HCT116 (cell line): ENCODE results near the gene TFG. TPM values are rescaled to one million over a fixed set of nuclear protein-coding genes. Genes with fewer than 3 reads are reported as not detected.

Source experiments
- ATAC-seq: fragments of 200-7000 bp; cut with Tn5 transposase; 2 replicates; pipeline ENCODE4 v1.9.1; 2020; ENCODE audit warnings: mild to moderate bottlenecking, moderate library complexity
- BruUV-seq: library from RNA; stranded (reverse); fragments of 400-500 nt; replicated peaks from 2 replicates; lab custom pipeline; 2021; lab: Mats Ljungman, UMichigan
- CTCF ChIA-PET: fragments of 300-600 bp; sonication (Branson Sonifier 250); formaldehyde crosslinking; loops from one replicate; lab custom pipeline; 2021; ENCODE audit warnings: antibody characterized with exemption; lab: Charles Lee
- POLR2A ChIA-PET: fragments of 300-600, 350-600 bp; sonication (Branson Sonifier 250); formaldehyde crosslinking; loops from one replicate; lab custom pipeline; 2021; ENCODE audit warnings: antibody characterized with exemption; lab: Charles Lee
- RAD21 ChIA-PET, 2 experiments: fragments of 300-600 bp; sonication (Branson Sonifier 250); formaldehyde crosslinking; loops; one replicate each; lab custom pipeline; 2023; ENCODE audit warnings: low total read pairs in 2 of 2; ENCODE audit not compliant: uncharacterized antibody in 2 of 2, unreplicated experiment in 2 of 2, low non-redundant PET in 1 of 2; lab: Charles Lee
- DNase-seq: peaks from one replicate; pipeline ENCODE4 v3.0.0-alpha.2; 2010; ENCODE audit warnings: low read depth, low spot score
- H2AFZ ChIP-seq: fragments of 200-600 bp; shearing (Covaris generic), sonication (generic); 2 replicates; pipeline ENCODE4 v1.6.1; 2017; ENCODE audit warnings: low read depth, mixed run types, mixed read lengths, antibody characterized with exemption, low read length; ENCODE audit not compliant: poor library complexity, severe bottlenecking
- H3K27ac ChIP-seq: 2 replicates; pipeline ENCODE4 v1.5.1; 2012; ENCODE audit warnings: low read depth, low read length
- H3K27me3 ChIP-seq: fragments of 200-600 bp; sonication (generic); 2 replicates; pipeline ENCODE4 v1.6.1; 2016; ENCODE audit warnings: mixed run types, low read length, mixed read lengths; ENCODE audit not compliant: insufficient read depth
- H3K36me3 ChIP-seq, 2 experiments: fragments of 200-500 bp in 1 of 2; fragments of 200-600 bp in 1 of 2; sonication (Bioruptor generic) in 1 of 2; sonication (generic) in 1 of 2; 2 replicates each; pipeline versions ENCODE4 v1.5.1 to v1.6.1; 2014 to 2016; ENCODE audit warnings: low read length in 2 of 2, inconsistent platforms in 1 of 2, mixed read lengths in 1 of 2, mixed run types in 1 of 2; ENCODE audit not compliant: insufficient read depth in 2 of 2, control insufficient read depth in 1 of 2
- H3K4me1 ChIP-seq, 2 experiments: fragments of 200-600 bp in 1 of 2; sonication (generic) in 1 of 2; 2 replicates each; pipeline versions ENCODE4 v1.5.1 to v1.6.1; 2012 to 2017; ENCODE audit warnings: low read length in 2 of 2, inconsistent platforms in 1 of 2, mild to moderate bottlenecking in 1 of 2, mixed read lengths in 1 of 2, mixed run types in 1 of 2, moderate library complexity in 1 of 2; ENCODE audit not compliant: insufficient read depth in 2 of 2, control insufficient read depth in 1 of 2
- H3K4me2 ChIP-seq: fragments of 200-600 bp; sonication (generic); 2 replicates; pipeline ENCODE4 v1.6.1; 2017; ENCODE audit warnings: mixed run types, low read length, mixed read lengths
- H3K4me3 ChIP-seq, 2 experiments: fragments of 200-600 bp in 1 of 2; sonication (generic) in 1 of 2; replicated peaks in 1 of 2; 2 replicates each; pipeline ENCODE4 v1.5.1; 2011 to 2016; ENCODE audit warnings: low read length in 2 of 2, control low read depth in 1 of 2, low read depth in 1 of 2, mild to moderate bottlenecking in 1 of 2, mixed read lengths in 1 of 2, mixed run types in 1 of 2
- H3K79me2 ChIP-seq: fragments of 200-600 bp; sonication (generic); 2 replicates; pipeline ENCODE4 v1.6.1; 2017; ENCODE audit warnings: mild to moderate bottlenecking, mixed run types, low read length, moderate library complexity, mixed read lengths; ENCODE audit not compliant: insufficient read depth
- H3K9ac ChIP-seq: fragments of 200-600 bp; sonication (generic); 2 replicates; pipeline ENCODE4 v1.6.1; 2016; ENCODE audit warnings: low read length, mixed read lengths
- H3K9me2 ChIP-seq: fragments of 200-600 bp; sonication (generic), shearing (Covaris generic); 2 replicates; pipeline ENCODE4 v1.6.1; 2017; ENCODE audit warnings: mixed run types, mild to moderate bottlenecking, moderate library complexity; ENCODE audit not compliant: insufficient read depth
- H3K9me3 ChIP-seq, 2 experiments: fragments of 200-500 bp in 1 of 2; fragments of 200-600 bp in 1 of 2; sonication (Bioruptor generic) in 1 of 2; sonication (generic) in 1 of 2; 2 replicates each; pipeline ENCODE4 v1.6.1; 2014 to 2017; ENCODE audit warnings: low read length in 2 of 2, mixed read lengths in 2 of 2, inconsistent platforms in 1 of 2, low read depth in 1 of 2, mild to moderate bottlenecking in 1 of 2, mixed run types in 1 of 2, moderate library complexity in 1 of 2; ENCODE audit not compliant: control insufficient read depth in 1 of 2, insufficient read depth in 1 of 2
- H4K20me1 ChIP-seq: fragments of 200-600 bp; sonication (generic), shearing (Covaris generic); 2 replicates; pipeline ENCODE4 v1.6.1; 2017; ENCODE audit warnings: mixed run types, mild to moderate bottlenecking, moderate library complexity; ENCODE audit not compliant: insufficient read depth
- ATF3 ChIP-seq: IDR thresholded peaks from 2 replicates; pipeline ENCODE4 v1.6.1; 2012
- CEBPB ChIP-seq: IDR thresholded peaks from 2 replicates; pipeline ENCODE4 v1.6.1; 2012; ENCODE audit warnings: low read depth
- EZH2 ChIP-seq: fragments of 200-600 bp; sonication (generic); IDR thresholded peaks from 2 replicates; pipeline ENCODE4 v1.6.1; 2017; ENCODE audit warnings: antibody characterized with exemption, mixed run types
- FOSL1 ChIP-seq: IDR thresholded peaks from 2 replicates; pipeline ENCODE4 v1.6.1; 2012; ENCODE audit warnings: low read depth
- JUND ChIP-seq: IDR thresholded peaks from 2 replicates; pipeline ENCODE4 v1.6.1; 2012
- REST ChIP-seq: IDR thresholded peaks from 2 replicates; pipeline ENCODE4 v1.6.1; 2012; ENCODE audit warnings: low read depth
- SIN3A ChIP-seq: IDR thresholded peaks from 2 replicates; pipeline ENCODE4 v1.6.1; 2012; ENCODE audit warnings: low read depth
- SP1 ChIP-seq: IDR thresholded peaks from 2 replicates; pipeline ENCODE4 v1.6.1; 2012; ENCODE audit warnings: low read depth
- YY1 ChIP-seq: IDR thresholded peaks from 2 replicates; pipeline ENCODE4 v1.6.1; 2011; ENCODE audit warnings: low read length, low read depth, moderate library complexity, mild to moderate bottlenecking; ENCODE audit not compliant: insufficient replicate concordance; ENCODE audit errors: extremely low read depth
- ZFX ChIP-seq: fragments of 450-650 bp; IDR thresholded peaks from 2 replicates; pipeline ENCODE4 v1.6.1; 2017
- ZNF274 ChIP-seq: fragments of 200-500 bp; sonication (Bioruptor generic); IDR thresholded peaks from 2 replicates; pipeline ENCODE4 v1.6.1; 2014; ENCODE audit warnings: mild to moderate bottlenecking, low read depth, low read length, inconsistent platforms
- intact Hi-C: fragments of 100-400 bp; cut with micrococcal nuclease; formaldehyde crosslinking; loops from 2 replicates; pipeline ENCODE4 v1.10.0; 2022
- total RNA-seq: library from RNA; stranded (reverse); gene quantifications from one replicate; pipeline ENCODE4 v1.2.1, GENCODE V29; 2021; ENCODE audit not compliant: unreplicated experiment
- TF ChIP-seq, protein P1 (sequence below): IDR thresholded peaks from 2 replicates; pipeline ENCODE4 v1.6.1; 2011; ENCODE audit warnings: mild to moderate bottlenecking, low read length, moderate library complexity; ENCODE audit not compliant: insufficient replicate concordance; ENCODE audit errors: extremely low read depth

Gene TFG
- total RNA-seq, 1 experiment from 2014 or later, result 99.1 TPM

DNA sequence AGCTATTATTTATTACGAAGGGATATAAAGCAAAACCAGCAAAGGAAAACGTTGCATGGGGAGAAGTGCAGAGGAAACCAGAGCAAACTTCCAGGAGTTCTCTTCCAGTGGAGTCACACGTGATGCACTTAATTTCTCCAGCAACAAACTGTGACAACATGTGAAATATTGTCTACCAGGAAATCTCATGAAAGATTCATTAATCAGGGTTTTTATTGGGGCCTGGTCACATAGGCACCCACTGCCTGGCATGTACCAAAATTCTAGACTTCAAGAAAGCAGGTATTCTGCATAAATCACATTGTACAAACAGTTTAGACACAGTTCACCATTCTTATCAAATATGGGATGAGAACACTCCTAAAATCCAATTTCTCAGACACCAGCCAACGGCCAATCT lies 5.4 kb upstream of the TFG start (continued):
- TF ChIP-seq REST (no peak), SP1 (no peak), JUND (no peak), CEBPB (no peak)

DNA sequence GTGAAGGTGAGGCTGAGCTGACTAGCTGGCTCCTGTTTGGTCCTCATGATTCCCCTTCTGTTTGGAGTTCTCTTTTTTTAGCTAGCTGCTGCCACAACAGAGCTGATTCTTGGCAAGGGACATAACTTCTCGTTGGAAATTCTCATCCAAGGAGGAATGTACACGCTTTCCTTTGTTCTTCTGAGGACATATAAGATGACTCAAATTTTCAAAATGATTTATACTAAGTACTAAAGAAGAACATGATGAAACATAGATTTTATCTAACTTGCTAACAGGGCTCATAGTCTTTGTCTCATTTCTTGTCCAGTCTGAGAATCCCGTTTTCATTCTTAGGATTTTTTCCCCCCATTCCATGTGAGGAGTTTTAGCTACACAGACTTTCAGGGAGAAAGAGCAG lies 2.9 kb upstream of the TFG start:
- DNase-seq, result no peak
- BruUV-seq, result no TSS peak
- CTCF ChIA-PET, result no interaction called here
- Histone ChIP-seq H3K4me3 (no peak overlapping the region), H3K27ac (no peak overlapping the region), H3K79me2 (peaks cover 16% of the 10 kb centered on the region), H3K9ac (no peak overlapping the region), H4K20me1 (peaks cover 3% of the 10 kb centered on the region; the same call in 1 of the 2 replicates), H3K36me3 (peaks cover under 1 to 5% of the 10 kb centered on the region in 2 experiments; a peak in 2 of 4 replicates), H3K27me3 (no peaks in the 10 kb centered on the region), H3K4me1 (peaks cover 5 to 17% of the 10 kb centered on the region in 2 experiments; a peak in 3 of 4 replicates), H3K9me3 (no peaks in the 10 kb centered on the region), H2AFZ (no peak overlapping the region), H3K9me2 (no peaks in the 10 kb centered on the region), H3K4me2 (no peak overlapping the region)
- POLR2A ChIA-PET, result no interaction called here
- RAD21 ChIA-PET, result no interaction called here
- intact Hi-C loops, result no loop called here
- no peak for ATAC-seq
- TF ChIP-seq ATF3, result no peak
- TF ChIP-seq EZH2, result no peak
- no peak for TF ChIP-seq FOSL1
- no peak for TF ChIP-seq SP1
- TF ChIP-seq, protein P1, sequence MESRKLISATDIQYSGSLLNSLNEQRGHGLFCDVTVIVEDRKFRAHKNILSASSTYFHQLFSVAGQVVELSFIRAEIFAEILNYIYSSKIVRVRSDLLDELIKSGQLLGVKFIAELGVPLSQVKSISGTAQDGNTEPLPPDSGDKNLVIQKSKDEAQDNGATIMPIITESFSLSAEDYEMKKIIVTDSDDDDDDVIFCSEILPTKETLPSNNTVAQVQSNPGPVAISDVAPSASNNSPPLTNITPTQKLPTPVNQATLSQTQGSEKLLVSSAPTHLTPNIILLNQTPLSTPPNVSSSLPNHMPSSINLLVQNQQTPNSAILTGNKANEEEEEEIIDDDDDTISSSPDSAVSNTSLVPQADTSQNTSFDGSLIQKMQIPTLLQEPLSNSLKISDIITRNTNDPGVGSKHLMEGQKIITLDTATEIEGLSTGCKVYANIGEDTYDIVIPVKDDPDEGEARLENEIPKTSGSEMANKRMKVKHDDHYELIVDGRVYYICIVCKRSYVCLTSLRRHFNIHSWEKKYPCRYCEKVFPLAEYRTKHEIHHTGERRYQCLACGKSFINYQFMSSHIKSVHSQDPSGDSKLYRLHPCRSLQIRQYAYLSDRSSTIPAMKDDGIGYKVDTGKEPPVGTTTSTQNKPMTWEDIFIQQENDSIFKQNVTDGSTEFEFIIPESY, result no peak
- no peak for TF ChIP-seq ZNF274
- no peak for TF ChIP-seq SIN3A
- TF ChIP-seq ZFX, result no peak
- no peak for TF ChIP-seq YY1
